NCI-H2029 (cell line): ENCODE data around the gene MEOX2.
A peak's percentile ranks its signal among the peaks of the same experiment; 100 is the strongest.

ENCODE experiments used
- DNase-seq: peaks from one replicate; lab custom pipeline; 2025; lab: John Stamatoyannopoulos, UW

Gene MEOX2

DNA sequence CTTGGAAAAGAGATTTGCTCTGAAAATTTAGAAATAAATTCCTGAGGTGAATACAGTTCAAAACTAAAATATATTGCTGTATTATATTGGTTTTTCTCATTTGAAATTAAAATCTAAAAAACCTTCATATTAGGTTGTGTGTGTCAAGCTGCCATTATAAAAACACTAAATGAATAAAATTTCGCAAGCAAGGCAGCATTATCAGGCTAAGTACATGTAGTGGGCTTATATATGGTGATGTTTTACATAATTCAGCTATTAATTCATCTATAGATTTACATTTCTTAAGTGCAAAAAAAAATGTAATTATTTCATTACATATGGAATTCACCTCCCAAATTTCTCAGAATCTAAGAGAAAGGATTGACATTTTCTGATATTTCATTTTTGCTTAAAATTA lies 5.3 kb downstream of the MEOX2 start:
- no peak for DNase-seq

DNA sequence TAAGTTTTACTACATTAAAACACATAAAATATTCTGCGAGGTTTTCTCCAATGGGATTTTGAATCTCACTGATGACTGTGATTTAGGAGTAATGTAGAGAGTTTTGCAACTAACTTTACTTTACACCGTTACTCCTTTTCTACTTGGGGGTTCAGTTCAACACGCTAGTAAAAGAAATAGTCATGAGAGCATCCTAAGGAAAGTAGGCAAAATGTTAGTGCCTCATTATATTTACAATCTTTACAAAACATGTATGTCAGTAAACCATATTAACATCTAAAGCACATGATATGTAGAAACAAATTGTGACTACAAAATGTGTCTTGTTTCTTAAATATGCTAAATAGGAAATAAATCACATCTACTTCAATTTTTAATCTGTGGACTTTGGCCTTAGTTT lies 6.0 kb downstream of the MEOX2 start:
- no peak for DNase-seq

DNA sequence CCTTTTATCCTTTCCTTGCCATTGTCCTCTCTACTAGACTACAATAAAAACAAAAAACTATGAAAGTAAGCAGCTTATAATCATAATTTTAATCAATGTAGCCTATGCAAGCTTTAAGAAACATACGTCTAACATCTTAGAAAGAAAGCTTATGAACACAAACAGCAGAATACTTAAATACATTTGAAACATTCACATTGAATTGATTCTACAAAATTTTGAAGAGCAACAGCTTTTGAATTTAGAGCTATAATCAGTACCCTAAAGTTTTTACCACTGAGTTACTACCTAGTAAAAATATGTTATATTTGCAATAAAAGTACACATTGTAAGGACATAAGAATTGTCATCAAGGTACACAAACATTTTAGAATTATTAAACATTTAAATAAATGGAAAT lies 7.2 kb downstream of the MEOX2 start:
- DNase-seq, result no peak

DNA sequence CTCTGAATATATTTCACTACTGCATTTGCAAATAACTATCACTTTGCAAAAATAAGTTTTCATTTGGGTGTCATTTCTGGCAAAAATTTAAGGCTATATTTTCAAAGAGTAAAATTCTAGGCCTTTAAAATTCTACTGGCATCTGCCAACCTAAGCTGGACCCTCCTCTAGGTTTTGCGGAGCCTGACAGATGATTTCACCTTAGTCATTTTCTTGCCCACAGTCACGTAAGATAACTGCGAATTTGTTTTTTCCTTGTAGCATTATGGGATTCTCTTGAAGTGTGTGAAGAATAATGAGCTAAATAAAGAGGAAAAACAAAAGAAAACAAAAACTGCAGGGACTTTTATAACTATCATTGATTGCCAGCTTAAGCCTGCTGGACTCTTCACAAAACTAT lies 7.8 kb downstream of the MEOX2 start:
- DNase-seq, result no peak

GRCh38 chr7:15675379-15675778 lies 11.1 kb downstream of the MEOX2 start:
- DNase-seq, result no peak

DNA sequence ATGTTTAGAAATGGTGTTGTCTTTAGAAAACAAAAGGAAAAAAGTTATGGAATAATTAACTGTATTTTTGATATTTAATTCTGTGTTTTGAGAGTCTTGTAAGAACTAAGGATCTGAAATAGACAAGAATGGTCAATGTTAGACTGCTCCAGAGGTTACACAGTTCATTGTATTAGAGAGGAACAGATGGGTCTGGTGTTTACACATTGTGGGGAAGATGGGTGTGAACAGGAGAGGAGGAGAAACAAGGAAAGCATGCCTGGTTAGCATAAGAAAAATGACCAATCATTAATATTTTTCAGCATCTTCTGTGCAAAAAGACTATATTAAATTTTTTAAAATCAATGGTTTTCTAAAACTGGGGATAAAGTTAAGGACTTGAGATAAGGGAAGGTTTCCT lies 11.9 kb downstream of the MEOX2 start:
- no peak for DNase-seq

GRCh38 chr7:15669443-15670090 lies 16.9 kb downstream of the MEOX2 start:
- no peak for DNase-seq

DNA sequence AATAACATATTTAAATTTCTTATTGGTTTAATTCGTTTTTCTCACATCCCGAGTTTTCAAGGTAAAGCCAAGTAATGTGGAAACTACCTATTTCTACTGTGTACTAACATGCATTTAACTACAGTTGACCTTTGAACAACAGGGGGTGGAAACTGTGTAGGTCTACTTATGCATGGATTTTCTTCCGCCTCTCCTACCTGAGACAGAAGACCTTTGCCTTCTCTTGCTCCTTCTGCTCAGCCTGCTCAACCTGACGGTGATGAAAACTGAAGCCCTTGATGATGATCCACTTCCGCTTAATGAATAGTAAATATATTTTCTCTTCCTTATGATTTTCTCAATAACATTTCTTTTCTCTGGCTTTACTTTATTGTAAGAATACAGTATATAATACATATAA lies 18.5 kb downstream of the MEOX2 start:
- DNase-seq, result no peak

- no peak for DNase-seq
Measured at GRCh38 chr7:15662451-15662850, 24.0 kb downstream of the MEOX2 start.

- no peak for DNase-seq
Measured at GRCh38 chr7:15658247-15658646, 28.2 kb downstream of the MEOX2 start.

DNA sequence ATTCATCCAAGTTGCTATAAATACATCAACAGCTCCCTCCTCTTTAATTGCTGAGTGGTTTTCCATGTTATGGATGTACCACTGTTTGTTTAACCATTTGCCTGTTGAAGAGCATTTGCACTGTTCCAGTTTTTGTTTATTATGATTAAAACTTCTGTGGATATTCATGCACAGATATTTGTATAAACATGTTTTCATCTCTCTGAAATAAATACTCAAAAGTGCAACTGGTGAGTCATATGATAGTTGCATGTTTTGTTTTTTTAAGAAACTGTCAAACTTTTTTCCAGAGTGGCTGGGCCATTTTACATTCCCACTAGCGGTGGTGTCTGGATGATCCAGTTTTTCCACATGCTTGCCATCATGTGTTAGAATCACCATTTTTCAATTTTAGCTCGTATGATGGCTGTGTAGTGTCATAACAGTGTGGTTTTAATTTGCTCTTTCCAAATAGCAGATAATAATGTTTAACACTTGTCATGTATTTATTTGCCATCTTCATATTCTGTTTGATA lies 33.6 kb downstream of the MEOX2 start:
- DNase-seq, result no peak

GRCh38 chr7:15651693-15652092 lies 34.8 kb downstream of the MEOX2 start:
- DNase-seq, result no peak

- DNase-seq, result no peak
Measured at GRCh38 chr7:15650787-15651186, 35.7 kb downstream of the MEOX2 start.

GRCh38 chr7:15648461-15648961 lies 38.0 kb downstream of the MEOX2 start:
- DNase-seq, result no peak

- no peak for DNase-seq
Measured at GRCh38 chr7:15647309-15647708, 39.2 kb downstream of the MEOX2 start.

DNA sequence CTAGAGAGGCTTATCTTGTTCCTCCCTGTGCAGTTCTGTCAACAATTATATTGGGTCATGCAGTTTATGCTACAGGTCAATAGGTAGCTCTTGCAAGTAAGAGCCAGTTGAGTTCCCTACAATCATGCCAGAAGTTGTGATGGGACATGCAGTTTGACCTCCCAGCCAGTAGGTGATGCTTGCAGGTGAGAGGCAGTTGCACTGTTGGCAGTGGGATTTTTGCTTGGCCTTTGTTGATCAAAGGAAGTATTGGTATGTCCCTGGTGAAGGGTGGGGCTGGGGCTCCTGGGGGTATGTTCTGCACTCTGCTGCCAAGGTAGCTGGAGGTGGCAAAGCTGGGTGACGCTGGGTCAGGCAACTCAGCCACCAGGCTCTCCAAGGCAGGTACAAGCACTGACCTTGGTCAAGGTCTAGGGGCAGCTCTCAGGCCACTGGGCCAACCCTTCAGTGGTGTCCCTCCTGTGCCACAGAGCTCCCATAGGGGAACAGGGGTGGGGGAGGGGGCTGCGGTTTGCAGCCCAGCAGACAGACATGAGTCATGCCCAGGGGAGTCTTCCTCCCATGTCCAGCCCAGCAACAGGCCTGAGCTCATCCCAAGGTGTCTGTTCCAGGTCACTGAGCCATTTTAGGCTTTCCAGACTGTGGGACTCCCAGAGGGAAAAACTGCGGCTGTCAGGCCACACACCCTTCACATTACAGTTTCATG lies 43.3 kb downstream of the MEOX2 start:
- DNase-seq, result no peak

GRCh38 chr7:15628876-15629275 lies 57.6 kb downstream of the MEOX2 start:
- no peak for DNase-seq

GRCh38 chr7:15626041-15626440 lies 60.4 kb downstream of the MEOX2 start:
- DNase-seq, result no peak

- no peak for DNase-seq
Measured at GRCh38 chr7:15625466-15625865, 61.0 kb downstream of the MEOX2 start.

DNA sequence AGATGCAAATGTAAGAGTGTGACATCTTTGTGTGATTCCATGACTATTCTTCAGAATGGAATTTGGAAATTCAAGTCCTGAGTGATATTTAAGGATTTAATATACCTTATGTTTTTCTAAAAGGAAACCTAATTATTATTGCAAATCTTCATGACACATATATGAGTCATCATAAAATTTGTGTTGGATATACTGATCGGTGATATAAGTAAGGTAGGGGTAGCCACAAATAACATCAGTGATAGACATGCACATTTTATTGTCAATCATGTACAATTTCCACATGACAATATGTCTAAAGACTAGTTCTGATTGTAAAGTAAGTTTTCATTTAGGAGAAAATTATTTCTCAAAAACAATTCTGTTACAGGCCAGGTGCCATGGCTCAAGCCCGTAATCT lies 65.0 kb downstream of the MEOX2 start:
- DNase-seq, result no peak

DNA sequence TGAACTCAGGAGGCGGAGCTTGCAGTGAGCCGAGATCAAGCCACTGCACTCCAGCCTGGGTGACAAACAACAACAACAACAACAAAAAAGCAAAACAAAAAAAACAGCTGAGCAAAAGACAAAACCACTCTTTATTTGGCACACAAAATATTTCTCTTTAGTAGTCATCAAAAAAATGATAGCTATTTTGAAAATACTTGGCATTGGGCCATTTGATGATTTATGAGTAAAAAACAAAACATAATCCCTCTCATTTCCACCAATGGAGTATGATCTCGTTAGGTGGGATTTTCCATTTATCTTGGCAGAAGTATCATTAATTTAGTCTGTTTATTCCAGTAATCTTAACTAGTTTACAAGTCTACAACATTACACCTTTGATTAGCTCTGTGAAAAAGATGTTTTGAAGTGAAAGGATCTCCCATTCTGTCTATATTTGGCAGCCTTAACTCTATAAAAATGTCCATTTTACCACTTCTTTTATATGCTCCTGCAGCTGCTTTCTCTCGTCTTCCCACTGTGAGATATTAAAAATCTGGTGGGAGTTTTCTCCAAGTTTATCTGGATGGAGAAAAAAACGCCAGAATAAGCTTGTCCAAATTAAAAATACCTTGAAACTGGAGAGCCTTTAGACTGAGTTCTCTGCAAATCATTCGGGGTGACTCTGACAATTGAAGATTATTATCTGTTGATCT lies 65.8 kb downstream of the MEOX2 start:
- DNase-seq, result no peak

DNA sequence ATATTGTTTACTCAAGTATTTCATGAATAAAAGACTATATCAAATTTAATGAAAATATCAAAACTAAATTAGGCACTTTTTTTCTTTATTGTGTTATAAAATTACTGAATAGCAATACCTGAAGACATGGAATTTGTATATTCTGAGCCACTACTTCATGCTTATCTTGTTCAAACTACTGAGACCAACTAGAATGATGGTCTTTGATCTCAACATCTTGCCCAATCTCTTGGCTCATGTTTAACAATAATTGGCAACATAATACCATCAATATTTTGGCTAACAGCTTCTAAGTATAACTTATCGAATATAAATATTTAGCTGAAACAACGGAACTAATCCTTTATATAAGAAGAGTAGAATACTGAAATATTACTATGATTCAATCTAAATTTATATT lies 68.2 kb downstream of the MEOX2 start:
- DNase-seq, result no peak

DNA sequence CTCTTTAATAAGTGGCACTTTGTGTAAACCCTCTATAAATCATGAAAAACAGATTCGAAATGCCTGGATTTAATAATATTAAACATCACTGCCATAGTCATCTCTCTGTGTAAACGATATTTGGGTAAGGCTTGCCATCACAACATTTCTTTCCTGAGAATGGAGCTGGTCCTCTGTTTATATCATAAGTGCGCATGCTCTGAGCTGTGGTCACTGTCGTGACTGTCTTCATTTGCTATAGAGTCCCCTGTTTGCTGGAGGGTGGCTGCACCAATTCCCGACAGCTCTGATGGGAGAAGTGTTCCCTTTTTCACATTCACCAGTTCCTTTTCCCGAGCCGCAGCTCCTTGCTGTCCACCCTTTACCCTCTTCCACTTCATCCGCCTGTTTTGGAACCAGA lies 74.3 kb downstream of the MEOX2 start:
- peak; percentile 6 for DNase-seq
